Endothelial cell of umbilical vein (primary cell): ENCODE data around the gene CCDC136. TPM values are rescaled to one million over a fixed set of nuclear protein-coding genes. Genes with fewer than 3 reads are reported as not detected.

Experiments used
- BruUV-seq: library from RNA; stranded (reverse); fragments of 400-500 nt; replicated peaks from 2 replicates; lab custom pipeline; 2021; lab: Mats Ljungman, UMichigan
- CTCF ChIA-PET: fragments of 300-600, 350-600 bp; sonication (Branson Sonifier 250); formaldehyde crosslinking; loops from one replicate; lab custom pipeline; 2021; ENCODE audit warnings: antibody characterized with exemption, inconsistent platforms; lab: Charles Lee
- POLR2A ChIA-PET: fragments of 300-600, 350-600 bp; sonication (Branson Sonifier 250); formaldehyde crosslinking; loops from one replicate; lab custom pipeline; 2021; ENCODE audit warnings: antibody characterized with exemption, inconsistent platforms; lab: Charles Lee
- DNase-seq: peaks from one replicate; pipeline ENCODE4 v3.0.0-alpha.2; 2011; ENCODE audit warnings: low read depth, low spot score
- FAIRE-seq: peaks from 2 replicates; lab custom pipeline; 2011; peaks lifted over from hg19 to GRCh38; lab: Jason Lieb, UNC
- H2AFZ ChIP-seq: 2 replicates; pipeline ENCODE4 v1.6.0; 2012; ENCODE audit warnings: low read depth, low read length, control low read depth, inconsistent platforms
- H3K27ac ChIP-seq: 2 replicates; pipeline ENCODE4 v1.5.1; 2011; ENCODE audit warnings: low read depth, mild to moderate bottlenecking, control low read depth, low read length, moderate library complexity; ENCODE audit not compliant: insufficient read depth
- H3K27me3 ChIP-seq, 2 experiments: 2 replicates each; pipeline versions ENCODE4 v1.6.0 to v1.6.1; 2011; ENCODE audit warnings: low read length in 2 of 2, mixed read lengths in 1 of 2; ENCODE audit not compliant: control insufficient read depth in 2 of 2, insufficient read depth in 2 of 2
- H3K36me3 ChIP-seq, 2 experiments: 2 replicates in 1 of 2; 3 replicates in 1 of 2; pipeline ENCODE4 v1.5.1; 2011; ENCODE audit warnings: low read length in 2 of 2, mild to moderate bottlenecking in 1 of 2, moderate library complexity in 1 of 2; ENCODE audit not compliant: control insufficient read depth in 2 of 2, insufficient read depth in 2 of 2; ENCODE audit errors: extremely low read depth in 1 of 2
- H3K4me1 ChIP-seq: 3 replicates; pipeline ENCODE4 v1.5.1; 2011; ENCODE audit warnings: mild to moderate bottlenecking, low read length; ENCODE audit not compliant: control insufficient read depth, insufficient read depth; ENCODE audit errors: extremely low read depth
- H3K4me2 ChIP-seq: 2 replicates; pipeline ENCODE4 v1.6.1; 2011; ENCODE audit warnings: low read length, control low read depth, mixed read lengths; ENCODE audit not compliant: insufficient read depth
- H3K4me3 ChIP-seq, 3 experiments: fragments of 200-600 bp in 1 of 3; sonication (generic), shearing (Covaris generic) in 1 of 3; replicated peaks in 1 of 3; 2 replicates each; pipeline ENCODE4 v1.5.1; 2011 to 2016; ENCODE audit warnings: control low read depth in 3 of 3, low read length in 3 of 3, mild to moderate bottlenecking in 2 of 3, inconsistent platforms in 1 of 3, low read depth in 1 of 3, moderate library complexity in 1 of 3; ENCODE audit not compliant: insufficient read depth in 1 of 3
- H3K79me2 ChIP-seq: 2 replicates; pipeline ENCODE4 v1.6.0; 2012; ENCODE audit warnings: low read length, inconsistent platforms; ENCODE audit not compliant: control insufficient read depth, insufficient read depth
- H3K9ac ChIP-seq: replicated peaks from 2 replicates; pipeline ENCODE3; 2011; ENCODE audit warnings: low read length, control low read depth; ENCODE audit not compliant: insufficient read depth; ENCODE audit errors: extremely low read depth
- H3K9me1 ChIP-seq: replicated peaks from 3 replicates; pipeline ENCODE4 v1.6.0; 2011; ENCODE audit warnings: mild to moderate bottlenecking, low read length; ENCODE audit not compliant: control insufficient read depth, insufficient read depth; ENCODE audit errors: extremely low read depth
- H3K9me3 ChIP-seq: replicated peaks from 2 replicates; pipeline ENCODE4 v1.5.1; 2012; ENCODE audit warnings: low read length, inconsistent platforms; ENCODE audit not compliant: control insufficient read depth, insufficient read depth
- H4K20me1 ChIP-seq: replicated peaks from 2 replicates; pipeline ENCODE3; 2011; ENCODE audit warnings: mild to moderate bottlenecking, low read length; ENCODE audit not compliant: control insufficient read depth, insufficient read depth; ENCODE audit errors: extremely low read depth
- CTCF ChIP-seq, 2 donors: IDR thresholded peaks; 1 replicate in 1 of 2; 2 replicates in 1 of 2; pipeline ENCODE4 v1.5.1; 2011; ENCODE audit warnings: low read length in 2 of 2, mild to moderate bottlenecking in 2 of 2, moderate library complexity in 2 of 2, control low read depth in 1 of 2, inconsistent platforms in 1 of 2, low read depth in 1 of 2; ENCODE audit not compliant: insufficient read depth in 1 of 2; ENCODE audit errors: extremely low read depth in 1 of 2
- EZH2 ChIP-seq: IDR thresholded peaks from 2 replicates; pipeline ENCODE4 v1.6.1; 2012; ENCODE audit warnings: borderline replicate concordance, low read depth, mild to moderate bottlenecking, moderate library complexity, low read length, inconsistent platforms; ENCODE audit not compliant: severe bottlenecking
- FOS ChIP-seq: IDR thresholded peaks from 2 replicates; pipeline ENCODE4 v1.6.1; 2011; ENCODE audit warnings: mild to moderate bottlenecking, low read length, moderate library complexity, borderline replicate concordance; ENCODE audit not compliant: insufficient read depth
- GATA2 ChIP-seq: IDR thresholded peaks from 2 replicates; pipeline ENCODE4 v1.7.0; 2011; ENCODE audit warnings: low read depth, mild to moderate bottlenecking, moderate library complexity, mixed read lengths, low read length; ENCODE audit not compliant: insufficient read length, insufficient read depth
- JUN ChIP-seq: IDR thresholded peaks from 2 replicates; pipeline ENCODE4 v1.6.1; 2011; ENCODE audit warnings: borderline replicate concordance, low read depth; ENCODE audit not compliant: insufficient read length, insufficient read depth
- MYC ChIP-seq: IDR thresholded peaks from one replicate; pipeline ENCODE4 v1.6.1; 2011; ENCODE audit warnings: mild to moderate bottlenecking, low read depth, low read length
- POLR2A ChIP-seq: IDR thresholded peaks from 2 replicates; pipeline ENCODE4 v1.6.1; 2012; ENCODE audit warnings: low read depth, mild to moderate bottlenecking, control low read depth, low read length
- POLR2AphosphoS5 ChIP-seq: IDR thresholded peaks from 2 replicates; pipeline ENCODE4 v1.6.1; 2012; ENCODE audit warnings: low read depth, mild to moderate bottlenecking, control low read depth, low read length, moderate library complexity; ENCODE audit not compliant: insufficient read depth
- dilution Hi-C: fragments of 300-500 bp; cut with MboI; formaldehyde crosslinking; loops from one replicate; pipeline ENCODE4 v1.15.0; 2019; ENCODE audit warnings: low sequenced_read_pairs; ENCODE audit not compliant: extremely low pct_ligation_motif_present
- intact Hi-C: fragments of 100-400 bp; cut with micrococcal nuclease; formaldehyde crosslinking; loops from one replicate; pipeline ENCODE4 v1.10.0; 2022
- polyA plus RNA-seq, 4 experiments: library from polyadenylated mRNA; depleted of rRNA in 3 of 4; stranded (reverse) in 3 of 4; unstranded in 1 of 4; fragments of >200 nt; gene quantifications; 2 replicates each; pipeline versions ENCODE4 v1.2.1 to v1.2.3, GENCODE V29; 2011 to 2012; ENCODE audit warnings: missing spikeins in 1 of 4
- total RNA-seq: library from RNA; stranded (reverse); gene quantifications from 2 replicates; pipeline ENCODE4 v1.2.3, GENCODE V29; 2021
- TF ChIP-seq, protein P1 (sequence below): IDR thresholded peaks from 2 replicates; pipeline ENCODE4 v1.6.1; 2011; ENCODE audit not compliant: insufficient read depth, insufficient read length

Gene CCDC136
- total and polyA plus RNA-seq, 2 donors (not counting 3 experiments of a cell fraction or from before 2014, with no cell fraction given) = 1.8 to 3.3 TPM

DNA sequence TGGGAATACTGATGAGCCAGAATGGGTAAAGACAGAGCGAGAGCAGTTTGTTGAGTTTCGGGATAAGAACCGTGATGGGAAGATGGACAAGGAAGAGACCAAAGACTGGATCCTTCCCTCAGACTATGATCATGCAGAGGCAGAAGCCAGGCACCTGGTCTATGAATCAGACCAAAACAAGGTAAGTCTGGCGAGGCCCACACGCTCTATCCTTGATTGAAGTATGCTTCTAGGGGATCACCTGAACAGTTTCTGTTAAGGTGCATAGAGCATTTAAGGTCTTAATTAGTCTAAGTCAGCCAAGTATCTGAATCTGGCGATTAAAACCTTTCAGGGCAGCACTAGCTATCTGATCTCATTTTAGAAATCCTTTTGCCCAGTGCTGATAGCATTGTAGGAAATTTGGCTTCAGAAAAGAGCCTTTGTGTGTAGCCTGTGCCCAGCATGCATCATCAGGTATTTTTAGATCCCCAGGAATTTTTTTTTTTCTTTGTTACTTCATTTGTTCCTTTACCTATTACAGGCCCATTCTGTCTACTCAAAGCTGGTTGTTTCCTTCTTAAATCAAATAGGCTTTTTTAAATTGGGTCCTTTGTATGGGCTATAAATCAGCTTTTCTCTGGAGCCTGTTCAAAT, 24.2 kb upstream of the CCDC136 start:
- intact Hi-C loops = loop anchor here (5.0 kb wide), 1 partner anchor 115 kb away; no protein-coding TSS in a partner anchor

More for the DNA sequence above, 24.2 kb upstream of the CCDC136 start:
- POLR2A ChIA-PET = no interaction called here
- Histone ChIP-seq H2AFZ (no peak overlapping the region), H3K9ac (no peak overlapping the region), H3K79me2 (no peaks in the 10 kb centered on the region), H3K9me1 (no peaks in the 10 kb centered on the region), H3K9me3 (no peaks in the 10 kb centered on the region), H3K4me2 (no peak overlapping the region), H3K36me3 (peaks cover 27 to 36% of the 10 kb centered on the region in 2 experiments), H3K4me3 (no peak overlapping the region), H4K20me1 (no peaks in the 10 kb centered on the region), H3K27ac (no peak overlapping the region), H3K4me1 (peaks cover 2% of the 10 kb centered on the region), H3K27me3 (no peaks in the 10 kb centered on the region)
- no peak for DNase-seq
- FAIRE-seq = peak; percentile 26
- dilution Hi-C loops = no loop called here
- BruUV-seq = no TSS peak
- CTCF ChIA-PET = interaction anchor here (1.8 kb wide), 1 partner anchor 67 kb away, joined by 4 read pairs; no protein-coding TSS in a partner anchor
- TF ChIP-seq JUN = no peak
- no peak for TF ChIP-seq GATA2
- TF ChIP-seq EZH2 = no peak
- TF ChIP-seq CTCF (IDR thresholded peaks at IDR 0.05; ENCODE audit: extremely low read depth in 1 of 2, insufficient read depth in 1 of 2, low read depth in 1 of 2, low read length in 2 of 2) = no peak
- no peak for TF ChIP-seq POLR2AphosphoS5
- TF ChIP-seq FOS = no peak
- TF ChIP-seq, protein P1, sequence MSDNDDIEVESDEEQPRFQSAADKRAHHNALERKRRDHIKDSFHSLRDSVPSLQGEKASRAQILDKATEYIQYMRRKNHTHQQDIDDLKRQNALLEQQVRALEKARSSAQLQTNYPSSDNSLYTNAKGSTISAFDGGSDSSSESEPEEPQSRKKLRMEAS = no peak
- TF ChIP-seq POLR2A = no peak
- no peak for TF ChIP-seq MYC
